H1 (cell line): ENCODE results near the gene ASXL2. TPM values are rescaled to one million over a fixed set of nuclear protein-coding genes. Genes with fewer than 3 reads are reported as not detected.

Experiments
- CTCF ChIA-PET: fragments of 300-600 bp; sonication (Branson Sonifier 250); formaldehyde crosslinking; loops from one replicate; lab custom pipeline; 2021; ENCODE audit not compliant: partially characterized antibody; lab: Charles Lee
- POLR2A ChIA-PET: fragments of 300-600 bp; sonication (Branson Sonifier 250); formaldehyde crosslinking; loops from one replicate; lab custom pipeline; 2021; ENCODE audit warnings: inconsistent platforms; ENCODE audit not compliant: partially characterized antibody; lab: Charles Lee
- DNase-seq, 2 experiments: peaks; one replicate each; pipeline versions ENCODE4 v3.0.0 to v3.0.0-alpha.2; 2010 to 2022; ENCODE audit warnings: low spot score in 2 of 2, low read depth in 1 of 2, mixed read lengths in 1 of 2
- FAIRE-seq: peaks from 2 replicates; lab custom pipeline; 2011; peaks lifted over from hg19 to GRCh38; lab: Jason Lieb, UNC
- H2AFZ ChIP-seq: 2 replicates; pipeline ENCODE4 v1.8.1; 2012; ENCODE audit warnings: low read length, inconsistent platforms
- H2AK5ac ChIP-seq: 2 replicates; pipeline ENCODE4 v1.6.1; 2013; ENCODE audit warnings: low read depth, low read length
- H2BK120ac ChIP-seq: replicated peaks from 2 replicates; pipeline ENCODE3; 2013; ENCODE audit warnings: low read depth, low read length, inconsistent platforms
- H2BK12ac ChIP-seq: 2 replicates; pipeline ENCODE4 v1.6.1; 2013; ENCODE audit warnings: low read depth, low read length
- H2BK15ac ChIP-seq: 2 replicates; pipeline ENCODE4 v1.6.1; 2013; ENCODE audit warnings: low read length
- H2BK20ac ChIP-seq: 2 replicates; pipeline ENCODE4 v1.6.1; 2013; ENCODE audit warnings: low read length
- H2BK5ac ChIP-seq: 2 replicates; pipeline ENCODE4 v1.6.1; 2013; ENCODE audit warnings: low read depth, low read length
- H3K14ac ChIP-seq: 2 replicates; pipeline ENCODE4 v1.6.1; 2013; ENCODE audit warnings: inconsistent platforms; ENCODE audit not compliant: insufficient read length
- H3K18ac ChIP-seq: 2 replicates; pipeline ENCODE4 v1.6.1; 2013; ENCODE audit warnings: low read length; ENCODE audit errors: extremely low read depth
- H3K23ac ChIP-seq: 2 replicates; pipeline ENCODE4 v1.6.1; 2013; ENCODE audit warnings: inconsistent platforms; ENCODE audit not compliant: insufficient read length
- H3K23me2 ChIP-seq: 2 replicates; pipeline ENCODE4 v1.6.1; 2013; ENCODE audit warnings: low read depth, low read length
- H3K27ac ChIP-seq: 2 replicates; pipeline ENCODE4 v1.6.1; 2011; ENCODE audit warnings: low read depth, low read length, inconsistent platforms
- H3K27me3 ChIP-seq, 4 experiments: replicated peaks in 1 of 4; 1 replicate in 1 of 4; 2 replicates in 3 of 4; pipeline versions ENCODE4 v1.6.1 to v1.8.1; 2011 to 2013; ENCODE audit warnings: low read length in 3 of 4, mild to moderate bottlenecking in 3 of 4, inconsistent platforms in 2 of 4, mixed read lengths in 2 of 4, moderate library complexity in 1 of 4; ENCODE audit not compliant: control insufficient read depth in 3 of 4, insufficient read depth in 3 of 4; ENCODE audit errors: extremely low read depth in 1 of 4
- H3K36me3 ChIP-seq, 4 experiments: 2 replicates each; pipeline versions ENCODE4 v1.6.1 to v1.8.1; 2011 to 2013; ENCODE audit warnings: mild to moderate bottlenecking in 4 of 4, low read length in 3 of 4, moderate library complexity in 2 of 4, control low read depth in 1 of 4, inconsistent platforms in 1 of 4; ENCODE audit not compliant: insufficient read depth in 4 of 4, control insufficient read depth in 2 of 4
- H3K4ac ChIP-seq: replicated peaks from 2 replicates; pipeline ENCODE3; 2013; ENCODE audit warnings: low read length, low read depth, mixed read lengths, inconsistent platforms; ENCODE audit not compliant: insufficient read length
- H3K4me1 ChIP-seq, 4 experiments: replicated peaks in 1 of 4; 1 replicate in 1 of 4; 2 replicates in 3 of 4; pipeline versions ENCODE4 v1.6.1 to v1.8.1; 2011 to 2013; ENCODE audit warnings: low read length in 3 of 4, inconsistent platforms in 2 of 4, mixed read lengths in 1 of 4; ENCODE audit not compliant: insufficient read depth in 4 of 4, control insufficient read depth in 3 of 4
- H3K4me2 ChIP-seq, 2 experiments: 2 replicates each; pipeline versions ENCODE4 v1.6.1 to v1.8.1; 2011 to 2013; ENCODE audit warnings: low read depth in 2 of 2, low read length in 2 of 2, control low read depth in 1 of 2, inconsistent platforms in 1 of 2, mild to moderate bottlenecking in 1 of 2; ENCODE audit not compliant: insufficient read depth in 1 of 2
- H3K4me3 ChIP-seq, 4 experiments: fragments of 200-600, 300-600 bp in 1 of 4; sonication (generic), shearing (Covaris generic), sonication (Bioruptor Twin) in 1 of 4; 2 replicates each; pipeline versions ENCODE4 v1.5.1 to v1.8.1; 2011 to 2016; ENCODE audit warnings: low read length in 4 of 4, low read depth in 3 of 4, control low read depth in 2 of 4, inconsistent platforms in 2 of 4, mild to moderate bottlenecking in 2 of 4, mixed read lengths in 1 of 4, moderate library complexity in 1 of 4; ENCODE audit not compliant: insufficient read depth in 2 of 4; ENCODE audit errors: extremely low read depth in 1 of 4
- H3K56ac ChIP-seq: replicated peaks from 2 replicates; pipeline ENCODE3; 2013; ENCODE audit warnings: low read depth, mild to moderate bottlenecking, mixed read lengths, low read length, inconsistent platforms; ENCODE audit not compliant: insufficient read length
- H3K79me1 ChIP-seq: 2 replicates; pipeline ENCODE4 v1.6.1; 2013; ENCODE audit warnings: low read depth, low read length, control low read depth
- H3K79me2 ChIP-seq, 2 experiments: 2 replicates each; pipeline versions ENCODE4 v1.6.1 to v1.8.1; 2012 to 2013; ENCODE audit warnings: low read length in 2 of 2, mild to moderate bottlenecking in 2 of 2, inconsistent platforms in 1 of 2; ENCODE audit not compliant: insufficient read depth in 2 of 2, control insufficient read depth in 1 of 2
- H3K9ac ChIP-seq, 4 experiments: replicated peaks in 1 of 4; 1 replicate in 1 of 4; 2 replicates in 3 of 4; pipeline versions ENCODE4 v1.6.1 to v1.8.1; 2011 to 2013; ENCODE audit warnings: low read depth in 3 of 4, low read length in 3 of 4, control low read depth in 2 of 4, mild to moderate bottlenecking in 2 of 4, moderate library complexity in 2 of 4, inconsistent platforms in 1 of 4; ENCODE audit errors: extremely low read depth in 1 of 4
- H3K9me3 ChIP-seq, 2 experiments: 2 replicates each; pipeline versions ENCODE4 v1.6.1 to v1.8.1; 2012 to 2013; ENCODE audit warnings: mild to moderate bottlenecking in 2 of 2, moderate library complexity in 2 of 2, control low read depth in 1 of 2, inconsistent platforms in 1 of 2, low read depth in 1 of 2, low read length in 1 of 2, mixed read lengths in 1 of 2; ENCODE audit not compliant: insufficient read depth in 2 of 2
- H4K20me1 ChIP-seq, 2 experiments: replicated peaks in 1 of 2; 2 replicates each; pipeline versions ENCODE3 to v1.8.1; 2011 to 2013; ENCODE audit warnings: inconsistent platforms in 2 of 2, low read length in 2 of 2, mild to moderate bottlenecking in 1 of 2; ENCODE audit not compliant: insufficient read depth in 2 of 2, control insufficient read depth in 1 of 2
- H4K5ac ChIP-seq: 2 replicates; pipeline ENCODE4 v1.6.1; 2013; ENCODE audit warnings: low read length, low read depth, mixed read lengths, inconsistent platforms; ENCODE audit not compliant: insufficient read length
- H4K8ac ChIP-seq: 2 replicates; pipeline ENCODE4 v1.8.0; 2013; ENCODE audit warnings: mild to moderate bottlenecking, moderate library complexity, low read length, inconsistent platforms; ENCODE audit not compliant: insufficient read depth; ENCODE audit errors: extremely low read depth
- H4K91ac ChIP-seq: replicated peaks from 2 replicates; pipeline ENCODE3; 2013; ENCODE audit warnings: low read length, mixed read lengths, inconsistent platforms; ENCODE audit not compliant: insufficient read length
- BACH1 ChIP-seq: IDR thresholded peaks from 2 replicates; pipeline ENCODE4 v1.6.1; 2012; ENCODE audit warnings: low read length, improper control_type of control experiment
- CBX8 ChIP-seq: fragments of 300-800, 300-1000 bp; sonication (generic); IDR thresholded peaks from 2 replicates; pipeline ENCODE4 v1.7.1; 2016; ENCODE audit warnings: low read depth, low read length, borderline replicate concordance
- JUND ChIP-seq: IDR thresholded peaks from 2 replicates; pipeline ENCODE4 v1.6.1; 2011; ENCODE audit warnings: mild to moderate bottlenecking, improper control_type of control experiment, low read length
- KDM1A ChIP-seq: fragments of 200-600, 300-600 bp; sonication (generic); IDR thresholded peaks from 2 replicates; pipeline ENCODE4 v1.7.1; 2016; ENCODE audit warnings: mild to moderate bottlenecking, low read length, borderline replicate concordance
- KDM5A ChIP-seq: fragments of 200-600 bp; IDR thresholded peaks from 2 replicates; pipeline ENCODE4 v1.7.1; 2012; ENCODE audit warnings: mild to moderate bottlenecking, low read length, inconsistent platforms, mixed read lengths
- SRF ChIP-seq: IDR thresholded peaks from 2 replicates; pipeline ENCODE4 v1.6.1; 2011; ENCODE audit warnings: mild to moderate bottlenecking, low read depth, low read length, moderate library complexity
- WGBS, 2 experiments: shearing (Covaris generic) in 1 of 2; methylation state at CpG; one replicate each; pipeline versions ENCODE4 v1.1.6 to v1.1.7; 2013 to 2015; ENCODE audit warnings: low lambda C conversion rate in 2 of 2, mixed read lengths in 2 of 2, inconsistent platforms in 1 of 2, low coverage in 1 of 2, missing lambda C conversion rate in 1 of 2; ENCODE audit not compliant: insufficient replicate concordance in 2 of 2, insufficient coverage in 1 of 2, insufficient read length in 1 of 2; ENCODE audit errors: extremely low coverage in 1 of 2, missing lambda C conversion rate in 1 of 2; 5-methylcytosine and 5-hydroxymethylcytosine counted together
- polyA plus RNA-seq, 7 experiments: library from polyadenylated mRNA; depleted of rRNA in 3 of 7; stranded (reverse) in 5 of 7; unstranded in 2 of 7; fragments of >200 nt in 5 of 7; fragments of 200-250 nt in 2 of 7; gene quantifications; 1 replicate in 5 of 7; 2 replicates in 1 of 7; 4 replicates in 1 of 7; pipeline versions ENCODE4 v1.2.1 to v1.2.3, GENCODE V29; 2011 to 2013; ENCODE audit warnings: missing spikeins in 2 of 7, mixed read lengths in 2 of 7
- total RNA-seq: library from RNA; stranded (reverse); fragmentation: NEBNext Ultra II Directional; extraction: Animal tissue kit (Norgen Biotek cat#: 25700); gene quantifications from 2 replicates; pipeline ENCODE4 v1.2.1, GENCODE V29; 2021

The ASXL2 gene
- total and polyA plus RNA-seq, 2 of the 8 experiments (the other 6 are each of a cell fraction or from before 2014, with no cell fraction given) = 7.2 to 41.3 TPM

DNA sequence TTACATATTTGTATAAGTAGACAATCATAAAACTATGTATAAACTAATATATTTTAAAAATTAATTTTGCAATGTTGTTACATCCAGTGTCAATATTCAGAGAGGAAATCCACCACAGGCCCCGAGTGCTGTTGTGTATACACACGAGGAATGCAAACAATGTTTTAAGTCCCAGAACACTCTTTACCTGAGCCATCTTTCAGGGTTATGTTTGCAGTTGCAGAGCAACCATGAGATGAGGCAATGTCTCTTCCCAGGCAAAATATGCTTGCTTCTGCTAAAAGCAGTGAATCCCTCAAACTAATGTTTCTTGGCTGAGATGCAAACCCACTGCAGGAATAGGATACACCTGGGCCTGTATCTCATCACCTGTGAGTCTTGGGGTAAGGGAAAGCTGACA, 91.3 kb downstream of the ASXL2 start:
- no peak overlapping the region for H3K14ac ChIP-seq
- H3K27me3 ChIP-seq = no peaks in the 10 kb centered on the region
- no peaks in the 10 kb centered on the region for H3K23me2 ChIP-seq
- no peaks in the 10 kb centered on the region for H3K79me1 ChIP-seq
- no peak overlapping the region for H3K27ac ChIP-seq
- no peak overlapping the region for H3K4me2 ChIP-seq
- no peak overlapping the region for H4K91ac ChIP-seq
- H3K9ac ChIP-seq = no peak overlapping the region
- H2AK5ac ChIP-seq = no peak overlapping the region
- no peak overlapping the region for H3K56ac ChIP-seq
- ChIA-PET POLR2A (no interaction called here), CTCF (interaction anchor here (0.9 kb wide), 1 partner anchor 8 kb away, joined by 3 read pairs; no protein-coding TSS in a partner anchor)
- DNase-seq (no peak), FAIRE-seq (no peak)
- no peak overlapping the region for H3K4me3 ChIP-seq
- no peak overlapping the region for H4K5ac ChIP-seq
- no peak overlapping the region for H3K18ac ChIP-seq
- H4K20me1 ChIP-seq = peaks cover 0 to 1% of the 10 kb centered on the region in 2 experiments
- H3K79me2 ChIP-seq = no peaks in the 10 kb centered on the region
- H3K23ac ChIP-seq = no peak overlapping the region
- H3K9me3 ChIP-seq = no peaks in the 10 kb centered on the region
- no peak overlapping the region for H2BK20ac ChIP-seq
- no peak overlapping the region for H2BK5ac ChIP-seq
- WGBS, 2 experiments = 91% methylated on average over 2 of the region's 2 CpGs; no CpG with 5 or more reads in 1 of the 2 experiments
- H3K4ac ChIP-seq = no peak overlapping the region
- no peak overlapping the region for H2BK12ac ChIP-seq
- H2BK15ac ChIP-seq = no peak overlapping the region
- no peak overlapping the region for H2BK120ac ChIP-seq
- no peaks in the 10 kb centered on the region; a peak in 3 of 8 replicates for H3K36me3 ChIP-seq
- H3K4me1 ChIP-seq = no peaks in the 10 kb centered on the region
- TF ChIP-seq JUND (no peak), KDM5A (no peak), SRF (no peak), KDM1A (no peak), CBX8 (no peak), BACH1 (no peak)
- H4K8ac ChIP-seq = no peak overlapping the region
- no peak overlapping the region for H2AFZ ChIP-seq
